ENCODE measurements around the gene SNRNP40.
"Not testable (repeated sequence)": the region's sequence is repeated elsewhere in the genome, so short reads cannot be mapped to it uniquely, and the experiment has no call there.

SNRNP40 gene

DNA sequence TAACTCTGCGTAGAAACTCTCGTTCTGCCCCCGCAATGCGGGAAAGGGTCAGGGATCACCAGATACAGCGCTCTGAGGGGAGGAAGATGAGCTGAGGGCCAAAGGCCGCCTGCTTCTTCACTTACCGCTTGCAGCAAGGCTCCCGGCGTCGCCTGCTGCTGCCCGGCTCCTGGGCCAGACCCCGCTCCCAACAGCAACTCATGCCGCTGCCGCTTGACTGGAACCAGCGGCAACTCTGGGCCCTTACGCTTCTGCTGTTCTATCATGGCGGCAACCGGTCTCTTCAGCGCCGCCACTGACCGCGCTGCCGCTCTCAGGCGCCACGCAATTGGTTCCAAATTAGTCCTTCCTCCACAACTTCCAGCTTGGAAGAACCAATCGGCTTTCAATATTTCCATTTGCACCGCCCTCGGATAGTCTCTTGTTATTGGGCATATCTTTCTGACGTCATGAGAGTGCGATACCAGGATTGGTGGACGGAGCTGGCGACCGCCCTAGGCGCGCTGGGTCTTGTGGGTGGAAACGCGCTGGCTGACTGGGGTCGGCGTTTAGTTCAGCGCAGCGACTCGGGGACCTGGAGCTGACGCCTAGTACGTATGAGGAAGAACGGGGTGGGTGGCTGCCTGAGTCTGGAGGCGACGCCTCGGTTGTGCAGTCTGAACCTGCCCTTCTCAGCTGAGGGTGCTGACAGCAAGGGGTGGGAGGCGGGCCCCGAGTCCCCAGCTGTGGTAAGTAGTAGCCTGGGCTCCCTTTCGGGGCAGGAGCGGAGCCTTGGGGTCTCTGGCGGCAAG lies at the start of gene SNRNP40, which contains the start of gene ZCCHC17:
SNRNP40 (minus strand) TSS at position 303 of the 791 bp plus-strand sequence; CDS start at position 266, 37 bp downstream.
ZCCHC17 (plus strand) TSS at position 547 of the 791 bp plus-strand sequence. CDS start 13,067 bp downstream, outside the sequence.
- DNase-seq (ENCODE audit: low read depth), result peak; percentile 87

DNA sequence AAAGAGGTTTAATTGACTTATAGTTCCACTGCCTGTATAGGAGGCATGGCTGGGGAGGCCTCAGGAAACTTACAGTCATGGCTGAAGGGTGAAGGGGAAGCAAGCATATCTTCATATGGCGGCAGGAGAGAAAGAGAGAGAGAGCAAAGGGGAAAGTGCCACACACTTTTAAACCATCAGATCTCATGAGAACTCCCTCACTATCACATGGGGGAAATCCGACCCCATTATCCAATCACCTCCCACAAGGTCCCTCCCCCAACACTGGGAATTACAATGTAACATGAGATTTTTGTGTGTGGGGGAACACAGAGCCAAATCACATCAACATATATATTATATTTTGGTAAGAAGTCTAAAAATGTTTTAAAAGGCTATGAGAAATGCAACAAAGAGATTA lies 49.0 kb upstream of the SNRNP40 start:
- no peak for DNase-seq (ENCODE audit: low read depth)

DNA sequence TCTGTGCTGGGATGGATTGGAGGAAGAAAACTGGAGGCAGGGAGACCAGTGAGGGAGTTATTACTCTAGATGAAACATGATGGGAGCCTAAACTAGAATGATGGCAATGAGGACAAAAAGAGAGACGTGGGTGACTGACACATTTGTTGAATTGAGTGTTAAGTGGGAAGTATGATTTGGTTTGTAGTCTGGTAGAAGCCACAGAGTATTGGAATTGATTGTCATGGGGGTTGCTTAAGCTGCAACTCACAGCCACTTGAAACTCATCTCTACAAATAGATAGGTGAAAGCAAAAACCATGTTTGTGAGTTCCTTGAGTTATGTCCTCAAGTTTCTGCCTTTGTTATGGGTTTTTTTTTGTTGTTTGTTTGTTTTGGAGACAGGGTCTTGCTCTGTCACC lies 47.9 kb upstream of the SNRNP40 start:
- no peak for DNase-seq (ENCODE audit: low read depth)

DNA sequence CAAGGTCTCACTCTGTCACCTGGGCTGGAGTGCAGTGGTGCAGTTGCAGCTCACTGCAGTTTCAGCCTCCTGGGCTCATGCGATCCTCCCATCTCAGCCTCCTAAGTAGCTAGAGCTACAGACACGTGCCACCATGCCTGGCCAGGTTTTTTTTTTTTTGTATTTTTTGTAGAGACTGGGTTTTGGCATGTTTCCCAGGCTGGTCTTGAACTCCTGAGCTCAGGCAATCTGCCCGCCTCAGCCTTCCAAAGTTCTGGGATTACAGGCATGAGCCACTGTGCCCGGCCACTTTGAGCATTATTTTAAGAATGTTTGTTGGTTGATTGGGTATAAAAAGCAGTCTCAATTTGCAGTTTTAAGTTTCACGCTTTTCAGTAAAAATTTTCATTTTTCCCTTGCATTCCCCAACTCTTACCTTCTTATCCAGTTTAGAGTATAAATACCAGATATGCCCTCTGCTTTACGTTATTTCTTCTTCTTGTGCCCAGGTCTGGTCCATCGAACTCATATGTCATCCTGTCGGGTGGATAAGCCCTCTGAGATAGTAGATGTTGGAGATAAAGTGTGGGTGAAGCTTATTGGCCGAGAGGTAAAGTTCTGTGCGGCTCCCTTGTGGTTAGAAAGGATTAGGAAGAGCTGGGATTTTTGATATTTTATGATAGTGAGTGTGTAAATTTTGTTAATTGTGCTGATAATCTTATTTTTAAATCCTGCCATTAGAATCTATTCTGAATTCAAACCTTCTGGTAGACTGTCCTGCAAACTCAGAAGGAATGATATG lies 40.3 kb upstream of the SNRNP40 start:
- no peak for DNase-seq (ENCODE audit: low read depth)

DNA sequence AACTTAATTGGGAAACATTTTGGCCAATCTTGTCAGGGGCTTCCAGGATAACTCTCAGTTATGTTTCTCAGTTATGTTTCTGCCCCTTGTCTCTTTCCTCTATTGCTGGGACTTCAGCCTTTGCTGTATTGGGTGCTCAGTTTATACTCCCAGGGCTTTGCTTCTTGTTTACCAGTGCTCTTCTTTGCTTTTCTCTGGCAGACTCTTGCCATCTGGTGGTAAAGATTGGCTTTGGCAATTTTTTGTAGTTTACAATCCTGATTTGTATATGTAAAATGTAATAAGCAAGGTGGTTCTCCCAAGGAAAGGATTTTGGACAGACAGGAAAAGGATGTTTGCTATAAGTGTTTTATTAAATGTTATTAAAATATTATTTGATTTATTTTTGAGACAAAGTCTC lies 38.4 kb upstream of the SNRNP40 start:
- DNase-seq (ENCODE audit: low read depth), result no peak

DNA sequence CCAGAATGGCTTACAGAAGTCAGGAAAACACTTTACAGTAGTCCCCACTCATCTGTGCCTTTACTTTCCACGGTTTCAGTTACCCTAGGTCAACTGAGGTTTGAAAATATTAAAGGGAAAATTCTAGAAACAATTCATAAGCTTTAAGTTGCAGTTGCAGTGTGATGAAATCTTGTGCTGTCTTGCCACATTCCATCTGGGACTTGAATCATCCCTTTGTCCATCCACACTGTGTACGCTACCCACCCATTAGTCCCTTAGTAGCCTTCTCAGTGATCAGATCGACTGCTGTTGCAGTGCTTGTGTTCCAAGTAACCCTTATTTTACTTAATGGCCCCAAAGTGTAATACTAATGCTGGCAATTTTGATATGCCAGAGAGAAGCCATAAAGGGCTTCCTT lies 30.8 kb upstream of the SNRNP40 start:
- no peak for DNase-seq (ENCODE audit: low read depth)

DNA sequence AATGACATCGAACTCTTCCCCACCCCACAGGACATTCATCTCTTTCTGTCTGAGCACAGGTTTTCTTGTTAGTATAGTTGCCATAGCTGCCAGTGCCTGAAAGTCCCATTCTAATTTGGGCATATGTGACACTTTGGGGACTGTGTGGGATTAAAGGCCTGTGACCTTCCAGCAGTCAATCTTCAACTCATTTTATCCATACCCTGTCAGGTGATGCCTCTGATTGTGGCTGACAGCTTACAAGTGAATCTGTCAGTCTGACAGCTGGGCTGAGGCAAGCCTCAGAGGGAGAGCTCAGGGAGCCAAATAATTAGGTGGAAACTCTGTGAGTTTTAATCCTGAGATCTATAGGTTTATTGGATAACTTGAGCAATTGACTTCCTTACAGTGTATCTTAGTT lies 29.9 kb upstream of the SNRNP40 start:
- DNase-seq (ENCODE audit: low read depth), result no peak

DNA sequence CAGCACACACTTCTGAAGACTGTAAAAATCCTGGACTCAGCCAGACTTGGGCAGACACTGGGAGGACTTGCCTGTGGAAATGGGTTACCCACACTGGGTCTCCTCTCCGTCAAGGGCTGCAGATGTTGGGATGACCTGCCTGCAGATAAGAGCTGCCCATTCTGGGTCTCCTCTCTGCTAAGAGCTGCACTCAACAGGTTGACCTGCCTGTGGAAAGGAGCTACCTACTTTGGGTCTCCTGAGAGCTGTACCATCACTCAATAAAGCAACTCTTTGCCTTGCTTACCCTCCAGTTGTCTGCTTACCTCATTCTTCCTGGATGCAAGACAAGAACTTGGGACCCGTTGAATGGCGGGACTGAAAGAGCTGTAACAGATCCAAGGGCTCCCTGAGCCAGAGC lies 28.4 kb upstream of the SNRNP40 start:
- DNase-seq (ENCODE audit: low read depth), result no peak

DNA sequence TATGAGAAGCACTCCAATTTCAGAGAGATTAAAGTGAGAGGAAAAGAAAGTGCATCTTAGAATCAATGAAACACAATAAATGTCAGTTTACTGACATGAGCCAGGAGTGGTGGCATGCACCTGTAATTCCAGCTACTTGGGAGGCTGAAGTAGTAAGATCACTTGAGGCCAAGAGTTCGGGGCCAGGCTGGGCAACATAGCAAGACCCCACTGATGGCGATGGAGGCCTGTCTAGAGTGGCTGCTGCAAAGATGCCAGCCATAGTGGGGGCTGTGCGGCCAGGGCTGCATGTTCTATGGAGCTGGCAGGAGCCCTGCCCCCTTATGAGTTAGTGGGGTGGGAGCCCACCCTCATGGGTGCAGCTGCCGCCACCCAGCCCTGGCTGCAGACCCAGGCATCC lies 27.5 kb upstream of the SNRNP40 start:
- no peak for DNase-seq (ENCODE audit: low read depth)

DNA sequence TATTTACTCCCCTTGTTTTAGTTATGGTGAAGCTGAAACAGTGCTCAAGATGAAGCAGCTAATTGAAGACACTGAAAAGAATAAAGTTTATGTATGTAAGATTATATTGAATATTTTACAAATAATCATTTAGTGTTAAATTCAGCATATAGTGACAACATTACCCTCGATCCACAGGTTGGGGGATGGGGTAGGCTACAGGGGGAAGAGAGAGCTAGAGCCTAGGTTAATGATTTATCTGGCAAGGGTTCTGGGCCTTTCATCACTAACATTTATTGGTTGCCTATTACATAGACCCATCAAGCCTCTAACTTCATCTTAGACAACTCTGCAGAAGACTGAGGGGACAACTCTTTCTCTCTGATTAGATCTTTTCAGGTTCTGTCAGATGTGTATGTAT lies 21.6 kb upstream of the SNRNP40 start:
- DNase-seq (ENCODE audit: low read depth), result no peak

DNA sequence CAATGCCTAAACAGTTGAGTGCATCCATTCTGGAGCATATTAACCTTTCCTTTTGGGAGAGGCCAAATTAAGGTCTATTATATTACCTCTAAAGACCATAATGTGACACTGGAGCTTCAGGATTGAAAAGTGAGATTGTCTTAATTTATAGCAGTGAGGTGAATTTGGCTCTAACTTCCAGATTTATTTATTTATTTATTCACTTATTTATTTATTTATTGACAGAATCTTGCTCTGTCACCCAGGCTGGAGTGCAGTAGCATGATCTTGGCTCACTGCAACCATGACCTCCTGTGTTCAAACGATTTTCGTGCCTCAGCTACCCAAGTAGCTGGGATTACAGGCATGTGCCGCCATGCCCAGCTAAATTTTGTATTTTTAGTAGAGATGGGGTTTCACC lies 19.3 kb upstream of the SNRNP40 start:
- DNase-seq (ENCODE audit: low read depth), result no peak

DNA sequence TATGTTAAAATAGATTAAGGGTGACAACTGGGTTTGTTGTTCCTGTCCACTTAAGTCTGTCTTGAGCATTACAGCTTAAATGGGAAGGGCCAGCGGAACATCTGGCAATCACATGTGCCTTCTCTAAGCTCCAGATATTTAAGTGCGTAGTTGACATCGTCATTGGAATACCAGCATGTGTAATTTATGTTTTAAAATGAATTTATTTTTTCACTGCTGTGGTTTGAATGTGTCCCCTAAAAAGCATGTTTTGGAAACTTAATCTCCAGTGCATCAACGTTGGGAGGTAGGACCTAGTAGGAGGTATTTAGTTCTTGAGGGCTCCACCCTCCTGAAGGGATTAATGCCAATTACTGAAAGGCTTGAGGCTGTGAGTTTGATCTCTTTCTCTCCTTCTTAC lies 13.6 kb upstream of the SNRNP40 start:
- DNase-seq (ENCODE audit: low read depth), result no peak

DNA sequence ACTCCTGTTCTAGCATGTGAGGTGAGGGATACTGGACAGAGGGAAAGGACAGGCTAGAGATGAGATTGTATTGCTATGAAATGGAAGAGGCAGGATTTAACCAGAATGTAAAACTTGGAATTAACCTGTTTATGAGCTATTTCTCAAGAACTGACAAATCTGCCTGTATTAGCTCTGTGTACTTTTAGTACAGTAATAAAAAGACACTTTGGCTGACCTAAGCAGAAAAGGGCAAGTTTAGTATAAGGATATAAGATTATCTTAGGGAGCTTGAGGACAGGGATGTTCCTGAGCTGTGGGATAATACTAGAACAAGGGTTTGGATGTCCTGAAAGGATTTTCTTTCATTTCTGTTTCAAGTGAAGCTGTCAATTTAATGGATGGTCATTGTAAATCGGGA lies 11.4 kb upstream of the SNRNP40 start:
- no peak for DNase-seq (ENCODE audit: low read depth)

DNA sequence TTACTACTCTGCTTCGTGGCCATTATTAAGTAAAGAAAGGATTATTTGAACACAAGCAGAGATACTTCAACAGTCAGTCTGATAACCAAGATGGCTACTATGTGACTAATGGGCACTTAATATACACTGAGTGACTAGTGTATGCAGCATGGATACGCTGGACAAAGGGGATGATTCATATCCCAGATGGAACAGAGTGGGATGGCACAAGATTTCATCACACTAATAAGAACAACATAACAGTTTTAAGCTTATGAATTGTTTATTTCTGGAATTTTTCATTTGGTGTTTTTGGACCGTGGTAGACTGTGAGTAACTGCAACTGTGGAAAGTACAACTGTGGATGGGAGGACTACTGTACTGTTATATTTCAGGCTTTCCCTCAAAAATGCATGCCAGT lies 9.7 kb upstream of the SNRNP40 start:
- no peak for DNase-seq (ENCODE audit: low read depth)

DNA sequence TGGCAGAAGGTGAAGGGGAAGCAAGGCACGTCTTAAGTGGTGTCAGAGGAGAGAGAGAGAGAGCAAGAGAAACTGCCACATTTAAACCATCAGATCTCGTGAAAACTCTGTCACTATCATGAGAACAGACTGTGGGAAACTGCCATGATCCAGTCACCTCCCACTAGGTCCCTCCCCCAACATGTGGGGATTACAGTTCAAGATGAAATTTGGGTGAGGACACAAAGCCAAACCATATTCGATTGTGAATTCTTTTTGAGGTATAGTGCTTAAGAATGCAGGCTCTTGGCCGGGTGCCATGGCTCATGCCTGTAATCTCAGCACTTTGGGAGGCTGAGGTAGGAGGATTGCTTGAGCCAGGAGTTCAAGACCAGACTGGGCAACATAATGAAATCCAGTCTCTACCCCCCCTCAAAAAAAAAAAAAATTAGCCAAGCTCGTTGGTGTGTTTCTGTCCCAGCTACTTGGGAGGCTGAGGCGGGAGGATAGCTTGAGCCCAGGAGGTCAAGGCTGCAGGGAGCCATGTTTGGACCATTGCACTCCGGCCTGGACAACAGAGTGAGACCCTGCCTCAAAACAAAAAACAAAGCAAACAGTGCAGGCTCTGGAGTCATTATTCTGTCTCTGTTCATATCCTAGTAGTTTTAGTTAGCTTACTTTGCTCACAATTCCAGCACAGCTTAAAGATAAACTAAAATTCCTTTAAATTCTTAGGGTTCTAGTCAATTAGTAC lies 6.3 kb upstream of the SNRNP40 start:
- no peak for DNase-seq (ENCODE audit: low read depth)

DNA sequence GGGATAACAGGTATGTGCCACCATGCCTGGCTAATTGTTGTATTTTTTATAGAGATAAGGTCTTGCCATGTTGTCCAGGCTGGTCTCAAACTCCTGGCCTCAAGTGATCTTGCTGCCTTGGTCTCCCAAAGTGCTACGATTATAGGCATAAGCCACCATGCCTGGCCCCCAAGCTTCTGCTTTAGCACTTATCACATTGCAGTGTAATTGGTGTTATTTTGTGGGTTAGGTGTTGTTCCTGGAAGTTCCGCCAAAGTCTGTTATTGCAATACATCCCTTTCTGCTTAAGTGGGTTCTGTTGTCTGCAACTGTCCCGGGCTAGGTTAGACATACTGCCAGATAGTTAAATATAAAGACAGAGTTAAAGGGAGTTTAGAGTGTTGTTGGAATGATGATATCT lies 3.6 kb upstream of the SNRNP40 start:
- no peak for DNase-seq (ENCODE audit: low read depth)

DNA sequence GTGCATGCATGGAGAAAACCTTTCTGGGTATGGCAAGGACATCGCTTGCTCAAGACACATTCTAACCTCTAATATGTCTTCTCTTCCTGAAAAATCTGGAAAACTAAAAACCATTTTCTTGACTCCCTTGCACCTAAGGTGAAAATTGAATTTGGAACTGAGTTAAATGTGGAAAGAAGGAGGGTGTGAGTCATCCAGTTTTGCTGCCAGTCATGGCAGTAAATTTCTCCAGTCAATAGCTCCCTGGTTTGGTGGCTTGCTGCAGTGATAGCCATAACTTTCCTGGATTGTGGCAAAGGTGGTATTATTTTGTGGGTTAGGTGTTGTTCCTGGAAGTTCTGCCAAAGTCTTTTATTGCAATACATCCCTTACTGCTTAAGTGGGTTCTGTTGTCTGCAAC lies 2.8 kb upstream of the SNRNP40 start:
- DNase-seq (ENCODE audit: low read depth), result no peak

DNA sequence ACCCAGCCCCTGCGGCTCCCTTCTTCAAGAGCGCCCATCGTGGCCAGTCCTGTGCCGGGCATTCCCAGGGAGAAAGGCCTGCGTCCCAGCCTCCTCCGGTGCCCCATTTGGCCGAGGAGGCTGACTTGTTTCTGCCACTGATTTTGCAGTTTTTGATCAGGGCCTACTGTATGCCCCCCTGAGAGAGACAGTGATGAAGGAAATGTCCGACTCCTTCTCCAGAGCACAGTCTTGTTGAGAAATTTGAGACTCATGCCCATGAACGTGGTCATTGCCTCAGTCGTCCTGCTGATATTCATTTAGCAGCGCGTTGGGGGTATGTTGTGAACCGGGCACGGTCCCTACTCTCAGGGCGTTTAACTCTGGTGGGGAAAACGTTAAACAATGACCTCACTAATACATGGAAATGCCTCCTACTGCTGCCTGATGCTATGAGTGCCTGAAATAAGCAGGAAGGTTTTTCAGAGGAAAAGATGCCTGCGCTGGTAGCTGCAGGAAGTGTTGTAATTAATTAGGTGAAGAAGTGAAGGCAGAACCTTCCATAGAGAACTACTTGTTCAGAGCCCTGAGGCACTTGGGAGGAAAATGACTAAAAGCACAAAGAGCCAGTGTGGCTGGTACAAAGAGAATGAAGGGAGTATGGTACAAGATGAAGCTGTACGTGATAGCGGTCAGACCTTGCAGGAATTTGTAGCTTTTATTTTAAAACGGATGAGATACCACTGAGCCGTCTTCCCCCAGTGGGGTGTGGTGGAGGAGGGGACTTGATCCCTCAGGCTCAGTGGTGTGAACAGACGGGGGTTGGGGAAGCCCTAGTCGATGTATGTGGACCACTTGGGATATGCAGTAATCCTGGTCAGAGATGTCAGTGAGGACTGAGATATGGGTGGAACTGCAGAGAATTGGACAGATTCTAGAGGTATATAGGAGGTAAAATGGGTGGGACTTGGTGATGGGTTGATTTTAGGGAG lies 974 bp upstream of the SNRNP40 start:
- DNase-seq (ENCODE audit: low read depth), result no peak

DNA sequence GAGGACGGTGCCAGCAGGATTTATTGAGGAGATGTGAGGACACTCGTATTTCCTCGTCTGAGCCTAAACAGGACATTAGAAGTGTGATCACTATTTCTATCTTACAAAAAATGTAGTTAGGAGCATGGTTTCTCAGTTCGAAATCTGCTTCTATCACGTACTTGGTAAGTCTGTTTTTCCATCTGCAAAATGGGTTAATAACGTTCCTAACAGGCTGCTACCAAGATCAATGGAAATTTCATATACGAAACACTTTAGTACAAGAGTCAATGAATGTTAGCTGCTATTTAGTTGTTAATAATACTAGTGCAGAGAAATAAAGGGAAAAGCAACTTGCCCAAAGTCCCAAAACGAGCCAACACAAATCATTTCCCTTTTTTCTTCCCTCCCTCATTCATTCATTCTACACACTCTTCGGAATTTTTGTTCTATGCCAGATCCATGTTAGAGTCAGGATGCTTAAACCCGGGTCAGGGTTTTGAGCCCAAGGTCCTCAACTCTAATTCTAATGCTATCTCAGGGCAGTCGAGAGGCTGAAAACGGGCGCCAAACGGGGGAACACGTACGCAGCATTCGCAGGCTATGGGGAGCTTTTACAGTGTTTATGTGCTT lies 608 bp downstream of the SNRNP40 start:
- DNase-seq (ENCODE audit: low read depth), result no peak

DNA sequence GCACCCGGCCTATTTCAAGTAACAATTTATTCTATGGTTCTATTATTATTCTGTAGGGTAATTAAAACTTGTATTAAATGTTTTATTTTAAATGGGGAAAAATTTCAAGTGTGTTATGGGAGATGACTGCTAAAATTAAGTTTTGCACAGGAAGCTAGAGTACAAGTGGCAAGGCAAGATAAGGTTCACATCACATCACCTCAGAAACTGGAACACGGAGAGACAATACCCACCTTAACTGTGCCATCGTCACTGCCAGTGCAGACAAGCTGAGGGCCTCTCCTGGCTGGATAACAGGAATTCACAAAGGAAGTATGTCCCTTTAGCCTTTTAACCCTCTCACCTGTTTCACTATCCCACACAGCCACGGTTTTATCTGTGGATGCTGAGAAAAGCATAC lies 7.6 kb downstream of the SNRNP40 start:
- no peak for DNase-seq (ENCODE audit: low read depth)

DNA sequence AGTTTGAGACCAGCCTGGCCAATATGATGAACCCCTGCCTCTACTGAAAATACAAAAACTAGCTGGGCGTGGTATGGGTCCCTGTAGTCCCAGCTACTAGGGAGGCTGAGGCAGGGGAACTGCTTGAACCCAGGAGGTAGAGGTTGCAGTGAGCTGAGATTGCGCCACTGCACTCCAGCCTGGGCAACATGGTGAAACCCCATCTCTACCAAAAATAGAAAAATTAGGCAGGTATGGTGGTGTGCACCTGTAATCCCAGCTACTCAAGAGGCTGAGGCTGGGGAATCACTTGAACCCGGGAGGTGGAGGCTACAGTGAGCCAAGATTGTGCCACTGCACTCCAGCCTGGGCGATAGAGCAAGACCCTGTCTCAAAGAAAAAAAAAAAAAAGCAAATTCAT lies 8.8 kb downstream of the SNRNP40 start:
- DNase-seq (ENCODE audit: low read depth), result not testable (repeated sequence)
